Measurements from ENCODE around the gene TBX6.
"Not testable (repeated sequence)": the region's sequence is repeated elsewhere in the genome, so short reads cannot be mapped to it uniquely, and the experiment has no call there.

The TBX6 gene, protein sequence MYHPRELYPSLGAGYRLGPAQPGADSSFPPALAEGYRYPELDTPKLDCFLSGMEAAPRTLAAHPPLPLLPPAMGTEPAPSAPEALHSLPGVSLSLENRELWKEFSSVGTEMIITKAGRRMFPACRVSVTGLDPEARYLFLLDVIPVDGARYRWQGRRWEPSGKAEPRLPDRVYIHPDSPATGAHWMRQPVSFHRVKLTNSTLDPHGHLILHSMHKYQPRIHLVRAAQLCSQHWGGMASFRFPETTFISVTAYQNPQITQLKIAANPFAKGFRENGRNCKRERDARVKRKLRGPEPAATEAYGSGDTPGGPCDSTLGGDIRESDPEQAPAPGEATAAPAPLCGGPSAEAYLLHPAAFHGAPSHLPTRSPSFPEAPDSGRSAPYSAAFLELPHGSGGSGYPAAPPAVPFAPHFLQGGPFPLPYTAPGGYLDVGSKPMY

DNA sequence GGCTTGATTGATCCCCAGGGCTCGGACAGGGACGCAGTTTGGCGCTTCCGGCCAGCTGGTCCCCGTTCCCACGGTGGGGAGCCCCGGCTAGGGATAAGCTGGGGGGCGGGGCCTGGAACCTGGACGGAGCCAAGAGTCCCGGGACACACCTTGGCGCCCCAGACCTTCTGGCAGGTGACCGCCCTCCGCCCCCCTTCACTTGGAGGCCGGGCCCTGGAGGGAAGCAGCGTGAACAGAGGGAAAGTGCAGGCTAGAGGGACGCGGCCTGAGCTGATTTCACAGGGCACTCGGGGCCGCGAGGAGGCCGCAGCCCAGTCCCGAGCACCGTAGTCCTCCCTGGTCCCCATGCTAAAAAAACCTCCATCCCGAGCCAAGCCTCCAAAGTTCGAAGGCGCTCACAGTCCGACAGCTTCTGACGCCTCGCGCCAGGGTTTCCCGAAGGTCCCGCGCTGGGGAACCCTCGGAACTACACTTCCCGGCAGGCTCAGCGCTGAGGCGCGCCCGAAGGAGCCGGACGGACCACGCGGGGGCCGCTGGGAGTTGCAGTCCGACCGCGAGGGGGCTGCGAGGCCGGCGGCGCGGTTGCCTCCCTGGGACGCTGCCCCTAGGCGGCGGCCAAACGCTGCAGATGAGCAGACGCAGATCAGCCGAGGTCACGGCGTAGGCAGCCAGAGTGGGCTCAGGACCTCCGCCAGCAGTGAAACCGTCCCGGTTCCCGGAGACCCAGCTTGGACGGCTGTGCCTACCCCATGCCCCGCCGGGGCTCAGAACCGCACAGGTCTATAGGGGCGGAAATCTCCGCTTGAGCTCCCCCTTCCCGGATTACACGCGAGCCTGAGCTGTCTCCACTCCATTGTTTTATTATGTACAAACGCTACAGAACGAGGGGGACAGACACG, at the start of gene TBX6:
TSS of gene TBX6 (minus strand) at position 451 of the 899 bp plus-strand sequence. CDS start 731 bp downstream, outside the sequence.
- H3K27me3 ChIP-seq (ENCODE audit: control insufficient read depth, insufficient read depth, low read length) = no peaks in the 10 kb centered on the region
- peak within 1 kb of the TSS; percentile 86 for H3K27ac ChIP-seq (ENCODE audit: low read depth, low read length)
- peaks cover 4% of the 10 kb centered on the region for H3K36me3 ChIP-seq (ENCODE audit: control insufficient read depth, insufficient read depth, low read length)
- H3K9ac ChIP-seq (ENCODE audit: low read length) = peak within 1 kb of the TSS; percentile 87
- peak within 1 kb of the TSS; percentile 87 for H3K4me3 ChIP-seq (ENCODE audit: low read length)
- peaks cover 19% of the 10 kb centered on the region for H3K4me1 ChIP-seq (ENCODE audit: control insufficient read depth, insufficient read depth, low read length)

DNA sequence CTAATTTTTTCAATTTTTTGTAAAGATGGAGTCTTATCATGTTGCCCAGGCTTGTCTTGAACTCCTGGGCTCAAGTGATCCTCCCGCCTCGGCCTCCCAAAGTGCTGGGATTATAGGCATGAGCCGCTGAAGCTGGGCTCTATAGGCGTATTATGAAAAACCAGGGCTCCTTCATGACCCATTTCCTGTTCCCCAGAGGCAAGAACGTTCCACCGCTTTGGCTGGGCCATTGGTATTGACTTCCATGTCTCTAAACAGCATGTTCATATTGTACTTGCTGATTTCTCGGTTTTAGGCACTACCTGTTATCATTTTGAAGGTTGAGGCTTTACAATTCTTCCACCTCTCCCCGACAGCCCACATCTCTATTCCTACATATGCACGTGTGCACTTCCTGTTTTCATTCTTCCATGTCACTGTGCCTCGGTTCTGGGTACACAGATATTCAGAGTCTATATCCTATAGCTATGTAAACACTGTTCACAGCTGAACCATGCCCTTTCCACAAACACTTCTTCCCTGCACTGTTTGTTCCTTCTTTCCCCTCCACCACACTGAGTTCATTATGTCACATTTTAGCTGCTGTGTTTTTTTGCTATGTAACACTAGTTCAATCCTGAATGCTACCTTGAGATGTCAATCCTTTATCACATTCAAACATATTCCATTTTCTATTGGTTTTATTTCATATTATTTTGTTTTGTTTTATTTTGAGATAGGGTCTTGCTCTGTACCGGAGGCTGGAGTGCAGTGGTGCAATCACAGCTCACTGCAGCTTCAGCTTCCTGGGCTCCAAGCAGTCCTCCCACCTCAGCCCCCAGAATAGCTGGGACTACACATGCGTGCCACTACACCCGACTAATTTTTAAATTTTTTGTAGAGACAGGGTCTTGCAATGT, 48.1 kb upstream of the TBX6 start:
- Histone ChIP-seq H3K27ac (ENCODE audit: low read depth, low read length) (no peak overlapping the region), H3K36me3 (ENCODE audit: control insufficient read depth, insufficient read depth, low read length) (no peaks in the 10 kb centered on the region), H3K4me3 (ENCODE audit: low read length) (no peak overlapping the region), H3K9ac (ENCODE audit: low read length) (no peak overlapping the region), H3K4me1 (ENCODE audit: control insufficient read depth, insufficient read depth, low read length) (no peaks in the 10 kb centered on the region), H3K27me3 (ENCODE audit: control insufficient read depth, insufficient read depth, low read length) (no peaks in the 10 kb centered on the region)

DNA sequence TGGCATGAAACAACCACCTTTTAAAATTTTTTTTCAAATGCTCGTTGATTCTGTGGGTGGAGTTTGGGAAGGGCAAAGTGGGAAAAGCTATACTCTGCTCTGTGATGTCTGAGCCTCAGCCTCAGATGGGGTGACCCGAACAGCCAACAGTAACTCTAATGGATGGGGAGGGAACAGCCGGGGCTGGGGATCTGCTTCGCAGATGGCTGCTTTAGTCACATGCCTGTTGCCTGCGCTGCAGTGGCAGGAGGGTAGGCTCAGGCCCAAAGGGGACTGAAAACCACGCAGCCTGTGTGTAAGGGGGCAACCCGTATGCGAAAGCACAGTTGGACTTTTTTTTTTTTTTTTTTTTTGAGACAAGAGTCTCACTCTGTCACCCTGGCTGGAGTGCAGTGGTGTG, 46.2 kb upstream of the TBX6 start:
- H3K4me1 ChIP-seq (ENCODE audit: control insufficient read depth, insufficient read depth, low read length) = no peaks in the 10 kb centered on the region
- no peak overlapping the region for H3K9ac ChIP-seq (ENCODE audit: low read length)
- no peaks in the 10 kb centered on the region for H3K36me3 ChIP-seq (ENCODE audit: control insufficient read depth, insufficient read depth, low read length)
- no peak overlapping the region for H3K4me3 ChIP-seq (ENCODE audit: low read length)
- H3K27ac ChIP-seq (ENCODE audit: low read depth, low read length) = no peak overlapping the region
- H3K27me3 ChIP-seq (ENCODE audit: control insufficient read depth, insufficient read depth, low read length) = no peaks in the 10 kb centered on the region

DNA sequence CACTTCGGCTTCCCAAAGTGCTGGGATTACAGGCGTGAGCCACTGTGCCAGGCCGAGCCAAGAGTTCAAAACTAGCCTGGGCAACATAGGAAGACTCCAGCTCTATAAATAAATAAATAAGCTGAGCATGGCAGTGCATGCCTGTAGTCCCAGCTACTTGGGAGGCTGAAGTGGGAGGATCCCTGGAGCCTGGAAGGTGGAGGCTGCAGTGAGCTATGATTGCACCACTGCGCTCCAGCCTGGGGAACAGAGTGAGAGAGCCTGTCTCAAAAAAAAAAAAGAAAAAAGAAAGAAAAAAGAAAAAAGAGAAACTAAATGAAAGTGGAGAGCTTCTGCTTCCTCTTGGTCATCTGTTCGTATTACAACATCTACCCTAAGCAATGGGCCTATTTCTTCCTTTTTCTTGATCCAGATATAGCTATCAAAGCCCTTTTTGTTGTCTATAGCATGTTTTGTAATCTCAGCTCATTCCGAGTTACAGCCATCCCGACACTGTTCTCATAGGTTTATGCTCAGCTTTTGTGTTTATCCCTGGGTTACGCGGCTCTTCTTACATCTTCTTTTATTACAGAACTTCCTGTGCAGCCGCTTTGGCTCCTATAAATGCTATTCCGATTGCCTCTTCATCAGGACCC, 45.4 kb upstream of the TBX6 start:
- no peak overlapping the region for H3K4me3 ChIP-seq (ENCODE audit: low read length)
- H3K4me1 ChIP-seq (ENCODE audit: control insufficient read depth, insufficient read depth, low read length) = no peaks in the 10 kb centered on the region
- no peaks in the 10 kb centered on the region for H3K36me3 ChIP-seq (ENCODE audit: control insufficient read depth, insufficient read depth, low read length)
- no peak overlapping the region for H3K9ac ChIP-seq (ENCODE audit: low read length)
- no peaks in the 10 kb centered on the region for H3K27me3 ChIP-seq (ENCODE audit: control insufficient read depth, insufficient read depth, low read length)
- H3K27ac ChIP-seq (ENCODE audit: low read depth, low read length) = no peak overlapping the region

DNA sequence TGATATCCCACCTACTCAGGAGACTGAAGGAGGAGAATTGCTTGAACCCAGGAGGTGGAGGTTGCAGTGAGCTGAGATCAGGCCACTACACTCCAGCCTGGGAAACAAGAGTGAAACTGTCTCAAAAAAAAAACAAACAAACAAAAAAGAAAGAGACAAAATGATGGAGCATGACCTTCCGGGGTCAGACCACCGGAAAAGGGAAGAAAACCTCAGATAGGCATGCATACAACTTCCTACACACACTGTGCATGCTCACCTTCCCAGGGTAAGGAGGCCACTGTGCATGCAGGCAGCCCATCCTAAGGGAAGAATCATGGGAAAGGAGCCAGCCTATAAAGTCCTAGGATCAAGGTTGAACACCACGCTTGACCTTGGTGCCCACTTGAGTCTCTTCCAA, 40.9 kb upstream of the TBX6 start:
- Histone ChIP-seq H3K27me3 (ENCODE audit: control insufficient read depth, insufficient read depth, low read length) (no peaks in the 10 kb centered on the region), H3K4me3 (ENCODE audit: low read length) (no peak overlapping the region), H3K9ac (ENCODE audit: low read length) (no peak overlapping the region), H3K36me3 (ENCODE audit: control insufficient read depth, insufficient read depth, low read length) (no peaks in the 10 kb centered on the region), H3K27ac (ENCODE audit: low read depth, low read length) (no peak overlapping the region), H3K4me1 (ENCODE audit: control insufficient read depth, insufficient read depth, low read length) (no peaks in the 10 kb centered on the region)

DNA sequence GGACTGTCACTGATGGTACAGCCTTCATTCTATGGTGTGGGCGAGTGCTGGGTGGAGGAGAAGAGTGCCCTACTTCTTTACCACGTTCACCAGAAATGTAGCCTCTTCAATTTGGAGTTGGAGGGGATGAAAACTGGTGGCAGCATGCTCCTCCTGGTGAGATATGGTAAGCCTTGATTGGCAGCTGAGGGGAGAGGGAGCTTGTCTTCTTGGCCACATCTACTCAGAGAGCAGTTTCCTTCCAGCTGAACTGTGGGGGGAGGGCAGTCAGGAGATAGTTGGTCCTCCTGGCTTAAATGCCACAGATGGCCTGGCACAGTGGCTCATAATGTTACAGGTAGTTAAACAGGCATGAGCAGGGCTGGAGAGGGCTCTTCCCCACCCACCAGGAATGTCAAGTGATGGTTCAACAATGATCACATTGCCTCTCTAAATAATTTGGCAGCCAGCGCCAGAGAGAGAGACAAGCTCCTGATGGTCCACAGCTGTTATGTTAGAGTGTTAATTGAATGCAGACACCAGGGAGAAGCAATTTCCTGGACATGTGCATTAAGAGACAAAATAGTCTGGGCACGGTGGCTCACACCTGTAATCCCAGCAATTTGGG, 40.2 kb upstream of the TBX6 start:
- no peaks in the 10 kb centered on the region for H3K27me3 ChIP-seq (ENCODE audit: control insufficient read depth, insufficient read depth, low read length)
- no peak overlapping the region for H3K4me3 ChIP-seq (ENCODE audit: low read length)
- H3K9ac ChIP-seq (ENCODE audit: low read length) = no peak overlapping the region
- no peaks in the 10 kb centered on the region for H3K36me3 ChIP-seq (ENCODE audit: control insufficient read depth, insufficient read depth, low read length)
- no peak overlapping the region for H3K27ac ChIP-seq (ENCODE audit: low read depth, low read length)
- H3K4me1 ChIP-seq (ENCODE audit: control insufficient read depth, insufficient read depth, low read length) = no peaks in the 10 kb centered on the region

DNA sequence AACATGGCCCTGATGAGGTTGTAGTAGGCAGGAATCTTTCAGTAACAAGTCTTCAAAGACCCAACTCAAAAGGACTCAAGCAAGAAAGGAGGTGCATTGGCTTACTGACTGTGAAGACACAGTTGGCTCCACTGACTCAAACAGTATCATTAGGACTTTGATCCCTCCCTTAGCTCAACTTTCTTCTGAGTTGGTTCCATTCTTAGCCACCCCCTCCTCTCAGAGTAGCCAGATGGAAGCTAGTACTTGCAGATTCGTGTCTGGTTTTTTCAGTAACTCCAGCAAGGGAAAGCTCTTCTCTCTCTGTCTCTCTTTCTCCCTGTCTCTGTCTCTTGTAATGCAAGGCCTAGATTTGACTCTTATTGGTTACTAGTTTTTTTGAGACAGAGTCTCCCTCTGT, 36.3 kb upstream of the TBX6 start:
- no peak overlapping the region for H3K27ac ChIP-seq (ENCODE audit: low read depth, low read length)
- no peaks in the 10 kb centered on the region for H3K27me3 ChIP-seq (ENCODE audit: control insufficient read depth, insufficient read depth, low read length)
- no peaks in the 10 kb centered on the region for H3K36me3 ChIP-seq (ENCODE audit: control insufficient read depth, insufficient read depth, low read length)
- H3K4me3 ChIP-seq (ENCODE audit: low read length) = no peak overlapping the region
- no peak overlapping the region for H3K9ac ChIP-seq (ENCODE audit: low read length)
- peaks cover 5% of the 10 kb centered on the region for H3K4me1 ChIP-seq (ENCODE audit: control insufficient read depth, insufficient read depth, low read length)

DNA sequence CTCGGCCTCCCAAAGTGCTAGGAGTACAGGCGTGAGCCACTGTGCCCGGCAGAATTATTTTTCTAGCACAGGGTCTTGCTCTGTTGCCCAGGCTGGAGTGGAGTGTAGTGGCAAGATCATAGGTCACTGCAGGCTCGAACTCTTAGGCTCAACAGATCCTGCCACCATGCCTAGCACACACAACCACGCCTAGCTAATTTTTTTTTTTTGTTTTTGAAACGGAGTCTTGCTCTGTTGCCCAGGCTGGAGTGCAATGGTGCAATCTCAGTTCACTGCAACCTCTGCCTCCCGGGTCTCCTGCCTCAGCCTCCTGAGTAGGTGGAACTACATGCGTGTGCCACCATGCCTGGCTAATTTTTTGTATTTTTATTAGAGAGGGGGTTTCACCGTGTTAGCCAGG, 34.0 kb upstream of the TBX6 start:
- H3K27me3 ChIP-seq (ENCODE audit: control insufficient read depth, insufficient read depth, low read length); H3K9ac ChIP-seq (ENCODE audit: low read length); H3K27ac ChIP-seq (ENCODE audit: low read depth, low read length); H3K36me3 ChIP-seq (ENCODE audit: control insufficient read depth, insufficient read depth, low read length); H3K4me3 ChIP-seq (ENCODE audit: low read length): not testable (repeated sequence)
- H3K4me1 ChIP-seq (ENCODE audit: control insufficient read depth, insufficient read depth, low read length) = peaks cover 11% of the 10 kb centered on the region

DNA sequence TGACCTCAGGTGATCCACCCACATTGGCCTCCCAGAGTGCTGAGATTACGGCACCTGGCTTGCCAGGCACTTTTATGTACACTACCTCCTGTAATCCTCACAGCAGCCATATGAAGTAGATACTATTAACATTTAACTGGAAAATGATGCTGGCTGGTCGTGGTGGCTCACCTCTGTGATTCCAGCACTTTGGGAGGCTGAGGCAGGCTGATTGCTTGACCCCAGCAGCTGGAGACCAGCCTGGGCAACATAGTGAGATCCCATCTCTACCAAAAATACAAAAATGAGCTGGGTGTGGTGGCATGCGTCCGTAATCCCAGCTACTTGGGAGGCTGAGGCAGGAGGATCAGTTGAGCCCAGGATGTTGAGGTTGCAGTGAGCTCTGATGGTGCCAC, 33.3 kb upstream of the TBX6 start:
- Histone ChIP-seq H3K27ac (ENCODE audit: low read depth, low read length) (no peak overlapping the region), H3K9ac (ENCODE audit: low read length) (no peak overlapping the region)

DNA sequence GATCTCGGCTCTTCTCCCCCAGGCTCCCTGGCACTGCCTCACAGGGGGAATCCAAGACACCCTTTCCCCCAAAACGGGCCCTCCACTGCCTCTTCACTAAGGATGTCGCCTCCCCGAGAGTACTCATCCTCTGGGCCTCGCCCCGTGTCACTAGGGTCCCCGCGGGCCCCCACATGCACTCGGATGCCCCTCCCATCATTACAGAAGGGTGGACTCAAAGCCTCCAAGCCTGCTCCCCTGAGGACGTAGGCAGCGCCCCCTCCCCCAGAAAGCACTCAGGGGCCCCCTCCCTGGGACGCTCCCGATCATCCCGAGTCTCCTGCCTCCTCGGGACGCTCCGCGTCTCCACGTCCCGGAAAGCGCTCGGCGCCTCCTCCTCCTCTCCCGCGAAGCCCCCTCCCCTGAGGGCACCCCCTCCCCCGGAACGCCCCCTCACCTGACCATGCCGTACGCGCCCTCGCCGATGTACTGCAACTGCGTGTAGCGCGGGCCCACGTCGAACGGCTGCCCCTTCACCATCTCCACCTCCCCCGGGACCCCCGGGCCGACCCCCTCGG, 31.0 kb upstream of the TBX6 start:
- peaks cover 16% of the 10 kb centered on the region for H3K36me3 ChIP-seq (ENCODE audit: control insufficient read depth, insufficient read depth, low read length)
- H3K27ac ChIP-seq (ENCODE audit: low read depth, low read length) = peak overlapping the region; percentile 90
- H3K4me3 ChIP-seq (ENCODE audit: low read length) = peak overlapping the region; percentile 83
- peak overlapping the region; percentile 95 for H3K9ac ChIP-seq (ENCODE audit: low read length)
- H3K4me1 ChIP-seq (ENCODE audit: control insufficient read depth, insufficient read depth, low read length) = peaks cover 11% of the 10 kb centered on the region
- no peaks in the 10 kb centered on the region for H3K27me3 ChIP-seq (ENCODE audit: control insufficient read depth, insufficient read depth, low read length)

More for the DNA sequence above, 33.3 kb upstream of the TBX6 start:
- H3K27me3 ChIP-seq (ENCODE audit: control insufficient read depth, insufficient read depth, low read length) = no peaks in the 10 kb centered on the region
- H3K4me1 ChIP-seq (ENCODE audit: control insufficient read depth, insufficient read depth, low read length) = peaks cover 11% of the 10 kb centered on the region
- H3K36me3 ChIP-seq (ENCODE audit: control insufficient read depth, insufficient read depth, low read length) = no peaks in the 10 kb centered on the region
- H3K4me3 ChIP-seq (ENCODE audit: low read length) = no peak overlapping the region

Measured in rectal smooth muscle tissue (tissue), 1 donor.